Psoas muscle (tissue), 8 donors: ENCODE data around the gene CORO2B. TPM values are rescaled to one million over a fixed set of nuclear protein-coding genes. Genes with fewer than 3 reads are reported as not detected.

Experiments used
- ATAC-seq, 4 donors: fragments of 200-7000 bp; cut with Tn5 transposase; one replicate each; pipeline ENCODE4 v1.9.1; 2020; ENCODE audit warnings: moderate library complexity in 3 of 4, mild to moderate bottlenecking in 2 of 4
- DNase-seq, 2 donors: peaks; one replicate each; pipeline ENCODE4 v3.0.0-alpha.2; 2020
- H3K27ac ChIP-seq: fragments of 200-600 bp; one replicate; pipeline ENCODE4 v1.8.0; 2022
- H3K27me3 ChIP-seq, 3 donors: fragments of 200-600 bp in 1 of 3; one replicate each; pipeline versions ENCODE4 v1.6.1 to v1.8.0; 2013 to 2022; ENCODE audit warnings: low read length in 2 of 3, mild to moderate bottlenecking in 2 of 3, moderate library complexity in 1 of 3; ENCODE audit not compliant: insufficient read depth in 3 of 3
- H3K36me3 ChIP-seq, 2 donors: fragments of 200-600 bp in 1 of 2; one replicate each; pipeline versions ENCODE4 v1.6.1 to v1.8.0; 2013 to 2022; ENCODE audit warnings: low read depth in 1 of 2, mild to moderate bottlenecking in 1 of 2, moderate library complexity in 1 of 2; ENCODE audit not compliant: insufficient read depth in 1 of 2
- H3K4me1 ChIP-seq: fragments of 200-600 bp; one replicate; pipeline ENCODE4 v1.8.0; 2022
- H3K4me3 ChIP-seq: fragments of 200-600 bp; one replicate; pipeline ENCODE4 v1.8.0; 2022; ENCODE audit warnings: mild to moderate bottlenecking
- H3K9me3 ChIP-seq: fragments of 200-600 bp; one replicate; pipeline ENCODE4 v1.8.0; 2022
- WGBS, 3 donors: extraction: QIAGEN DNeasy Blood & Tissue Kit; methylation state at CpG; one replicate each; pipeline versions ENCODE4 v1.1.6 to v1.1.7; 2013; 5-methylcytosine and 5-hydroxymethylcytosine counted together
- intact Hi-C, 2 donors: fragments of 100-400 bp; cut with DNase I; formaldehyde crosslinking; loops; one replicate each; pipeline versions ENCODE4 v1.11.0 to v1.14.2; 2022
- polyA plus RNA-seq, 3 donors: library from polyadenylated mRNA; stranded (reverse); fragments of 200-250 nt; gene quantifications; one replicate each; pipeline ENCODE4 v1.2.3, GENCODE V29; 2013
- total RNA-seq, 4 donors: library from RNA; stranded (reverse); fragmentation: NEBNext Ultra II Directional in 2 of 4; extraction: Animal tissue kit (Norgen Biotek cat#: 25700) in 2 of 4; gene quantifications; one replicate each; pipeline versions ENCODE4 v1.2.1 to v1.2.4, GENCODE V29; 2021 to 2023
- TF ChIP-seq, protein P1 (sequence below): fragments of 200-600 bp; IDR thresholded peaks from one replicate; pipeline ENCODE4 v1.8.0; 2022; ENCODE audit warnings: antibody characterized with exemption
- donor health status: healthy with polysubstance abuse.
- donor health status: DM: no; HTN: no; CAD: no; lungs with moderate emphysema.
- donor health status: Bipolar disorder and iron deficiency.
- donor health status: healthy.
- donor health status: DM: yes; HTN: yes; CAD: no.
- donor health status: DM: no; HTN: no; CAD: no.
- donor health status: DM: no; HTN: no; CAD: no.
- donor health status: DM: yes; HTN: yes; CAD: no.

The CORO2B gene
- total and polyA plus RNA-seq, 7 donors: 1.1 to 3.2 (median 2.0) TPM

DNA sequence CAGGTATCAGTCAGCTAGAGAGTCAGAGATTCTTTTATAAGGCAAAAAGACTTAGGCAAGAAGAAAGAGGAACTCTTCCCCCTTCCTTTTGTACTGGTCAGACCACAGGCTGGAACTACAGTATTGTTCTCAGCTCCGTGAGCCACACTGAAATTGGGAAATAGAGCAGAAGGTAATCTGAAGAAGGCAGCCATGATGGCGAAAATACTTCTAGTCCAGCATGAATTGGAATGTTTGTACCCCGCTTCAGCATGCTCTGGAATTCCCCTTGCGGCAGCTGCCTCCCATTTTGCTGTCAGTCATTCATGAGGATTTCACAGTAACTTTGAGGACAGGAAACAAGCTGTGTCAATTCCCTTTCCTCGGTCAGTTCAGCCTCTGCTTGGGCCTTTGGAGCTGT lies 96.2 kb downstream of the CORO2B start:
- H3K27me3 ChIP-seq: no peaks in the 10 kb centered on the region
- no peaks in the 10 kb centered on the region for H3K36me3 ChIP-seq
- intact Hi-C loops: loop anchor here (2.0 to 10.0 kb wide), 5 partner anchors 98 to 370 kb away; partner anchors contain the start of gene CORO2B (in 1 of the 2)
- no peak for DNase-seq
- 48 to 54% (median 48%) methylated on average over 5 of the region's 5 CpGs for WGBS, 3 donors
- ATAC-seq: no peak
- no peaks in the 10 kb centered on the region for H3K4me1 ChIP-seq
- H3K4me3 ChIP-seq: no peak overlapping the region
- no peak overlapping the region for H3K27ac ChIP-seq
- TF ChIP-seq, protein P1, sequence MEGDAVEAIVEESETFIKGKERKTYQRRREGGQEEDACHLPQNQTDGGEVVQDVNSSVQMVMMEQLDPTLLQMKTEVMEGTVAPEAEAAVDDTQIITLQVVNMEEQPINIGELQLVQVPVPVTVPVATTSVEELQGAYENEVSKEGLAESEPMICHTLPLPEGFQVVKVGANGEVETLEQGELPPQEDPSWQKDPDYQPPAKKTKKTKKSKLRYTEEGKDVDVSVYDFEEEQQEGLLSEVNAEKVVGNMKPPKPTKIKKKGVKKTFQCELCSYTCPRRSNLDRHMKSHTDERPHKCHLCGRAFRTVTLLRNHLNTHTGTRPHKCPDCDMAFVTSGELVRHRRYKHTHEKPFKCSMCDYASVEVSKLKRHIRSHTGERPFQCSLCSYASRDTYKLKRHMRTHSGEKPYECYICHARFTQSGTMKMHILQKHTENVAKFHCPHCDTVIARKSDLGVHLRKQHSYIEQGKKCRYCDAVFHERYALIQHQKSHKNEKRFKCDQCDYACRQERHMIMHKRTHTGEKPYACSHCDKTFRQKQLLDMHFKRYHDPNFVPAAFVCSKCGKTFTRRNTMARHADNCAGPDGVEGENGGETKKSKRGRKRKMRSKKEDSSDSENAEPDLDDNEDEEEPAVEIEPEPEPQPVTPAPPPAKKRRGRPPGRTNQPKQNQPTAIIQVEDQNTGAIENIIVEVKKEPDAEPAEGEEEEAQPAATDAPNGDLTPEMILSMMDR: no peak
- no peaks in the 10 kb centered on the region for H3K9me3 ChIP-seq

- no peaks in the 10 kb centered on the region for H3K4me1 ChIP-seq
- TF ChIP-seq, protein P1: no peak
- H3K4me3 ChIP-seq: no peak overlapping the region
- H3K9me3 ChIP-seq: no peaks in the 10 kb centered on the region
- ATAC-seq: no peak
- no peaks in the 10 kb centered on the region for H3K36me3 ChIP-seq
- no peak overlapping the region for H3K27ac ChIP-seq
- intact Hi-C loops: loop anchor here (5.0 to 10.0 kb wide), 2 partner anchors 364 to 371 kb away; no protein-coding TSS in a partner anchor
- no peak for DNase-seq
- 91 to 93% (median 93%) methylated on average over 7 of the region's 7 CpGs for WGBS, 3 donors
- H3K27me3 ChIP-seq: no peaks in the 10 kb centered on the region
Observed at GRCh38 chr15:68676011-68676605, 97.3 kb downstream of the CORO2B start.

GRCh38 chr15:68676926-68677325 lies 98.1 kb downstream of the CORO2B start:
- no peaks in the 10 kb centered on the region for H3K36me3 ChIP-seq
- TF ChIP-seq, protein P1: no peak
- ATAC-seq (no peak), DNase-seq (no peak)
- 91 to 95% (median 94%) methylated on average over 4 of the region's 4 CpGs for WGBS, 3 donors
- H3K27me3 ChIP-seq: no peaks in the 10 kb centered on the region
- no peaks in the 10 kb centered on the region for H3K9me3 ChIP-seq
- intact Hi-C loops: loop anchor here (5.0 to 10.0 kb wide), 2 partner anchors 365 to 372 kb away; no protein-coding TSS in a partner anchor
- H3K27ac ChIP-seq: no peak overlapping the region
- H3K4me1 ChIP-seq: no peaks in the 10 kb centered on the region
- H3K4me3 ChIP-seq: no peak overlapping the region

GRCh38 chr15:68677996-68678395 lies 99.2 kb downstream of the CORO2B start:
- Histone ChIP-seq H3K4me3 (no peak overlapping the region), H3K27ac (no peak overlapping the region), H3K9me3 (no peaks in the 10 kb centered on the region), H3K36me3 (no peaks in the 10 kb centered on the region), H3K27me3 (no peaks in the 10 kb centered on the region), H3K4me1 (no peaks in the 10 kb centered on the region)
- TF ChIP-seq, protein P1: no peak
- 92 to 98% (median 97%) methylated on average over 3 of the region's 3 CpGs for WGBS, 3 donors
- intact Hi-C loops: loop anchor here (5.0 to 10.0 kb wide), 2 partner anchors 366 to 373 kb away; no protein-coding TSS in a partner anchor
- no peak for ATAC-seq
- no peak for DNase-seq
